H1 (cell line): ENCODE data around the gene PGPEP1. TPM values are rescaled to one million over a fixed set of nuclear protein-coding genes. Genes with fewer than 3 reads are reported as not detected.

Experiments
- CTCF ChIA-PET: fragments of 300-600 bp; sonication (Branson Sonifier 250); formaldehyde crosslinking; loops from one replicate; lab custom pipeline; 2021; ENCODE audit not compliant: partially characterized antibody; lab: Charles Lee
- POLR2A ChIA-PET: fragments of 300-600 bp; sonication (Branson Sonifier 250); formaldehyde crosslinking; loops from one replicate; lab custom pipeline; 2021; ENCODE audit warnings: inconsistent platforms; ENCODE audit not compliant: partially characterized antibody; lab: Charles Lee
- DNase-seq, 2 experiments: peaks; one replicate each; pipeline versions ENCODE4 v3.0.0 to v3.0.0-alpha.2; 2010 to 2022; ENCODE audit warnings: low spot score in 2 of 2, low read depth in 1 of 2, mixed read lengths in 1 of 2
- FAIRE-seq: peaks from 2 replicates; lab custom pipeline; 2011; peaks lifted over from hg19 to GRCh38; lab: Jason Lieb, UNC
- H2AFZ ChIP-seq: 2 replicates; pipeline ENCODE4 v1.8.1; 2012; ENCODE audit warnings: low read length, inconsistent platforms
- H2AK5ac ChIP-seq: 2 replicates; pipeline ENCODE4 v1.6.1; 2013; ENCODE audit warnings: low read depth, low read length
- H2BK120ac ChIP-seq: replicated peaks from 2 replicates; pipeline ENCODE3; 2013; ENCODE audit warnings: low read depth, low read length, inconsistent platforms
- H2BK12ac ChIP-seq: 2 replicates; pipeline ENCODE4 v1.6.1; 2013; ENCODE audit warnings: low read depth, low read length
- H2BK15ac ChIP-seq: 2 replicates; pipeline ENCODE4 v1.6.1; 2013; ENCODE audit warnings: low read length
- H2BK20ac ChIP-seq: 2 replicates; pipeline ENCODE4 v1.6.1; 2013; ENCODE audit warnings: low read length
- H2BK5ac ChIP-seq: 2 replicates; pipeline ENCODE4 v1.6.1; 2013; ENCODE audit warnings: low read depth, low read length
- H3K14ac ChIP-seq: 2 replicates; pipeline ENCODE4 v1.6.1; 2013; ENCODE audit warnings: inconsistent platforms; ENCODE audit not compliant: insufficient read length
- H3K18ac ChIP-seq: 2 replicates; pipeline ENCODE4 v1.6.1; 2013; ENCODE audit warnings: low read length; ENCODE audit errors: extremely low read depth
- H3K23ac ChIP-seq: 2 replicates; pipeline ENCODE4 v1.6.1; 2013; ENCODE audit warnings: inconsistent platforms; ENCODE audit not compliant: insufficient read length
- H3K23me2 ChIP-seq: 2 replicates; pipeline ENCODE4 v1.6.1; 2013; ENCODE audit warnings: low read depth, low read length
- H3K27ac ChIP-seq: 2 replicates; pipeline ENCODE4 v1.6.1; 2011; ENCODE audit warnings: low read depth, low read length, inconsistent platforms
- H3K27me3 ChIP-seq, 4 experiments: replicated peaks in 1 of 4; 1 replicate in 1 of 4; 2 replicates in 3 of 4; pipeline versions ENCODE4 v1.6.1 to v1.8.1; 2011 to 2013; ENCODE audit warnings: low read length in 3 of 4, mild to moderate bottlenecking in 3 of 4, inconsistent platforms in 2 of 4, mixed read lengths in 2 of 4, moderate library complexity in 1 of 4; ENCODE audit not compliant: control insufficient read depth in 3 of 4, insufficient read depth in 3 of 4; ENCODE audit errors: extremely low read depth in 1 of 4
- H3K36me3 ChIP-seq, 4 experiments: 2 replicates each; pipeline versions ENCODE4 v1.6.1 to v1.8.1; 2011 to 2013; ENCODE audit warnings: mild to moderate bottlenecking in 4 of 4, low read length in 3 of 4, moderate library complexity in 2 of 4, control low read depth in 1 of 4, inconsistent platforms in 1 of 4; ENCODE audit not compliant: insufficient read depth in 4 of 4, control insufficient read depth in 2 of 4
- H3K4ac ChIP-seq: replicated peaks from 2 replicates; pipeline ENCODE3; 2013; ENCODE audit warnings: low read length, low read depth, mixed read lengths, inconsistent platforms; ENCODE audit not compliant: insufficient read length
- H3K4me1 ChIP-seq, 4 experiments: replicated peaks in 1 of 4; 1 replicate in 1 of 4; 2 replicates in 3 of 4; pipeline versions ENCODE4 v1.6.1 to v1.8.1; 2011 to 2013; ENCODE audit warnings: low read length in 3 of 4, inconsistent platforms in 2 of 4, mixed read lengths in 1 of 4; ENCODE audit not compliant: insufficient read depth in 4 of 4, control insufficient read depth in 3 of 4
- H3K4me2 ChIP-seq, 2 experiments: 2 replicates each; pipeline versions ENCODE4 v1.6.1 to v1.8.1; 2011 to 2013; ENCODE audit warnings: low read depth in 2 of 2, low read length in 2 of 2, control low read depth in 1 of 2, inconsistent platforms in 1 of 2, mild to moderate bottlenecking in 1 of 2; ENCODE audit not compliant: insufficient read depth in 1 of 2
- H3K4me3 ChIP-seq, 4 experiments: fragments of 200-600, 300-600 bp in 1 of 4; sonication (generic), shearing (Covaris generic), sonication (Bioruptor Twin) in 1 of 4; 2 replicates each; pipeline versions ENCODE4 v1.5.1 to v1.8.1; 2011 to 2016; ENCODE audit warnings: low read length in 4 of 4, low read depth in 3 of 4, control low read depth in 2 of 4, inconsistent platforms in 2 of 4, mild to moderate bottlenecking in 2 of 4, mixed read lengths in 1 of 4, moderate library complexity in 1 of 4; ENCODE audit not compliant: insufficient read depth in 2 of 4; ENCODE audit errors: extremely low read depth in 1 of 4
- H3K56ac ChIP-seq: replicated peaks from 2 replicates; pipeline ENCODE3; 2013; ENCODE audit warnings: low read depth, mild to moderate bottlenecking, mixed read lengths, low read length, inconsistent platforms; ENCODE audit not compliant: insufficient read length
- H3K79me1 ChIP-seq: 2 replicates; pipeline ENCODE4 v1.6.1; 2013; ENCODE audit warnings: low read depth, low read length, control low read depth
- H3K79me2 ChIP-seq, 2 experiments: 2 replicates each; pipeline versions ENCODE4 v1.6.1 to v1.8.1; 2012 to 2013; ENCODE audit warnings: low read length in 2 of 2, mild to moderate bottlenecking in 2 of 2, inconsistent platforms in 1 of 2; ENCODE audit not compliant: insufficient read depth in 2 of 2, control insufficient read depth in 1 of 2
- H3K9ac ChIP-seq, 4 experiments: replicated peaks in 1 of 4; 1 replicate in 1 of 4; 2 replicates in 3 of 4; pipeline versions ENCODE4 v1.6.1 to v1.8.1; 2011 to 2013; ENCODE audit warnings: low read depth in 3 of 4, low read length in 3 of 4, control low read depth in 2 of 4, mild to moderate bottlenecking in 2 of 4, moderate library complexity in 2 of 4, inconsistent platforms in 1 of 4; ENCODE audit errors: extremely low read depth in 1 of 4
- H3K9me3 ChIP-seq, 2 experiments: 2 replicates each; pipeline versions ENCODE4 v1.6.1 to v1.8.1; 2012 to 2013; ENCODE audit warnings: mild to moderate bottlenecking in 2 of 2, moderate library complexity in 2 of 2, control low read depth in 1 of 2, inconsistent platforms in 1 of 2, low read depth in 1 of 2, low read length in 1 of 2, mixed read lengths in 1 of 2; ENCODE audit not compliant: insufficient read depth in 2 of 2
- H4K20me1 ChIP-seq, 2 experiments: replicated peaks in 1 of 2; 2 replicates each; pipeline versions ENCODE3 to v1.8.1; 2011 to 2013; ENCODE audit warnings: inconsistent platforms in 2 of 2, low read length in 2 of 2, mild to moderate bottlenecking in 1 of 2; ENCODE audit not compliant: insufficient read depth in 2 of 2, control insufficient read depth in 1 of 2
- H4K5ac ChIP-seq: 2 replicates; pipeline ENCODE4 v1.6.1; 2013; ENCODE audit warnings: low read length, low read depth, mixed read lengths, inconsistent platforms; ENCODE audit not compliant: insufficient read length
- H4K8ac ChIP-seq: 2 replicates; pipeline ENCODE4 v1.8.0; 2013; ENCODE audit warnings: mild to moderate bottlenecking, moderate library complexity, low read length, inconsistent platforms; ENCODE audit not compliant: insufficient read depth; ENCODE audit errors: extremely low read depth
- H4K91ac ChIP-seq: replicated peaks from 2 replicates; pipeline ENCODE3; 2013; ENCODE audit warnings: low read length, mixed read lengths, inconsistent platforms; ENCODE audit not compliant: insufficient read length
- BCL11A ChIP-seq, 2 experiments: IDR thresholded peaks; one replicate each; pipeline ENCODE4 v1.6.1; 2011; ENCODE audit warnings: low read depth in 2 of 2, low read length in 2 of 2, mild to moderate bottlenecking in 2 of 2
- CEBPB ChIP-seq: IDR thresholded peaks from 2 replicates; pipeline ENCODE4 v1.6.1; 2012; ENCODE audit warnings: low read depth, low read length
- CHD2 ChIP-seq: IDR thresholded peaks from 2 replicates; pipeline ENCODE4 v1.6.1; 2012; ENCODE audit warnings: low read length, improper control_type of control experiment
- CREB1 ChIP-seq: IDR thresholded peaks from 2 replicates; pipeline ENCODE4 v1.6.1; 2012; ENCODE audit warnings: inconsistent platforms
- HDAC2 ChIP-seq, 2 experiments: fragments of 300-600 bp in 1 of 2; sonication (generic) in 1 of 2; IDR thresholded peaks; 2 replicates each; pipeline ENCODE4 v1.6.1; 2011 to 2012; ENCODE audit warnings: low read depth in 2 of 2, low read length in 2 of 2, mild to moderate bottlenecking in 2 of 2, moderate library complexity in 2 of 2, borderline replicate concordance in 1 of 2, inconsistent platforms in 1 of 2
- TAF7 ChIP-seq: optimal IDR thresholded peaks from 2 replicates; pipeline ENCODE3; 2011; ENCODE audit warnings: low read depth, mild to moderate bottlenecking, inconsistent platforms, low read length, moderate library complexity, borderline replicate concordance
- WGBS, 2 experiments: shearing (Covaris generic) in 1 of 2; methylation state at CpG; one replicate each; pipeline versions ENCODE4 v1.1.6 to v1.1.7; 2013 to 2015; ENCODE audit warnings: low lambda C conversion rate in 2 of 2, mixed read lengths in 2 of 2, inconsistent platforms in 1 of 2, low coverage in 1 of 2, missing lambda C conversion rate in 1 of 2; ENCODE audit not compliant: insufficient replicate concordance in 2 of 2, insufficient coverage in 1 of 2, insufficient read length in 1 of 2; ENCODE audit errors: extremely low coverage in 1 of 2, missing lambda C conversion rate in 1 of 2; 5-methylcytosine and 5-hydroxymethylcytosine counted together
- polyA plus RNA-seq, 7 experiments: library from polyadenylated mRNA; depleted of rRNA in 3 of 7; stranded (reverse) in 5 of 7; unstranded in 2 of 7; fragments of >200 nt in 5 of 7; fragments of 200-250 nt in 2 of 7; gene quantifications; 1 replicate in 5 of 7; 2 replicates in 1 of 7; 4 replicates in 1 of 7; pipeline versions ENCODE4 v1.2.1 to v1.2.3, GENCODE V29; 2011 to 2013; ENCODE audit warnings: missing spikeins in 2 of 7, mixed read lengths in 2 of 7
- total RNA-seq: library from RNA; stranded (reverse); fragmentation: NEBNext Ultra II Directional; extraction: Animal tissue kit (Norgen Biotek cat#: 25700); gene quantifications from 2 replicates; pipeline ENCODE4 v1.2.1, GENCODE V29; 2021

Gene PGPEP1
- total and polyA plus RNA-seq, 2 of the 8 experiments (the other 6 are each of a cell fraction or from before 2014, with no cell fraction given), result 17.0 to 33.4 TPM

DNA sequence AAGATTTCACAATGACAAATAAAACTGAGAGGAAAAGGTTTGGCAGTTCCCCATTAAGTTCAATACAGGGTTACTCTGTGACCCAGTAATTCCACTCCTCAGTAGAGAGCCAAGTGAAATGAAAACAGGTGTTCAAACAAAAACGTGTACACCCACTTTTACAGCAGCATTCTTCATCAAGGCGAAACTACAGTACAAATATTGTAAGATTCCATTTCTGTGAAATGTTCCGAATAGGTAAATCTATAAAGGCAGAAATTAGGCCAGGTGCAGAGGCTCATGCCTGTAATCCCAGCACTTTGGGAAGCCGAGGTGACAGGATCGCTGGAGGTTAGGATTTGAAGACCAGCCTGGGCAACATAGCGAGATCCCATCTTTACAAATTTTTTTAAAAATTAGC lies 36.6 kb downstream of the PGPEP1 start:
- Histone ChIP-seq H2AK5ac (no peak overlapping the region), H3K9me3 (no peaks in the 10 kb centered on the region), H2BK5ac (no peak overlapping the region), H2BK20ac (peak overlapping the region; percentile 23; the same call in 1 of the 2 replicates), H3K4ac (no peak overlapping the region), H3K9ac (no peak overlapping the region), H3K4me3 (no peak overlapping the region), H3K4me2 (no peak overlapping the region), H2BK120ac (no peak overlapping the region), H4K91ac (no peak overlapping the region), H2AFZ (no peak overlapping the region), H3K23me2 (no peaks in the 10 kb centered on the region), H3K79me1 (no peaks in the 10 kb centered on the region), H3K18ac (no peak overlapping the region), H3K4me1 (peaks cover 3 to 20% (median 9%) of the 10 kb centered on the region in 4 experiments; a peak in 6 of 7 replicates), H4K8ac (no peak overlapping the region), H3K56ac (no peak overlapping the region), H2BK12ac (0 out of 2 replicates have a peak overlapping the region, but pooled peaks have one; percentile 60), H3K36me3 (no peaks in the 10 kb centered on the region), H3K27ac (no peak overlapping the region), H4K20me1 (no peaks in the 10 kb centered on the region), H4K5ac (no peak overlapping the region), H3K14ac (no peak overlapping the region), H3K79me2 (no peaks in the 10 kb centered on the region), H2BK15ac (no peak overlapping the region), H3K23ac (no peak overlapping the region), H3K27me3 (no peaks in the 10 kb centered on the region)
- FAIRE-seq (no peak), DNase-seq (no peak)
- CTCF ChIA-PET, result interaction anchor here (0.8 to 1.3 kb wide), 3 partner anchors 9 to 27 kb away, joined by 4 to 5 read pairs (median 4); partner anchors contain the start of gene GDF15
- POLR2A ChIA-PET, result interaction anchor here (0.7 to 3.1 kb wide), 4 partner anchors 11 to 45 kb away, joined by 3 to 20 read pairs (median 4); no protein-coding TSS in a partner anchor
- 95% methylated on average over 6 of the region's 6 CpGs; no CpG with 5 or more reads in 1 of the 2 experiments for WGBS, 2 experiments
- TF ChIP-seq CREB1 (no peak), TAF7 (no peak), HDAC2 (IDR thresholded peaks at IDR 0.05; ENCODE audit: borderline replicate concordance in 1 of 2, low read depth in 2 of 2, low read length in 2 of 2) (no peak), CEBPB (no peak), CHD2 (no peak), BCL11A (IDR thresholded peaks at IDR 0.05; ENCODE audit: low read depth in 2 of 2, low read length in 2 of 2) (no peak)
